ENCODE data around the gene ANKFN1.

GRCh38 chr17:56320443-56320842 is 167.2 kb downstream of the ANKFN1 start:
- no peak for TF ChIP-seq CTCF (conservative IDR thresholded peaks at IDR 0.05; ENCODE audit: low read depth, low read length)
- no peak for TF ChIP-seq EZH2 (IDR thresholded peaks at IDR 0.05; ENCODE audit: borderline replicate concordance, low read depth, low read length, poor library complexity, severe bottlenecking)

All from A673 (cell line).